PC-3 (cell line): ENCODE data around the gene PABPN1L. TPM values are rescaled to one million over a fixed set of nuclear protein-coding genes. Genes with fewer than 3 reads are reported as not detected.

Experiments
- ATAC-seq: fragments of 200-7000 bp; cut with Tn5 transposase; 2 replicates; pipeline ENCODE4 v1.9.1; 2020; ENCODE audit warnings: mild to moderate bottlenecking, moderate library complexity
- BruUV-seq: library from RNA; stranded (reverse); fragments of 400-500 nt; replicated peaks from 2 replicates; lab custom pipeline; 2021; lab: Mats Ljungman, UMichigan
- CTCF ChIA-PET: fragments of 300-600 bp; sonication (Branson Sonifier 250); formaldehyde crosslinking; loops from one replicate; lab custom pipeline; 2022; ENCODE audit warnings: antibody characterized with exemption; lab: Charles Lee
- POLR2A ChIA-PET: fragments of 300-600 bp; sonication (Branson Sonifier 250); formaldehyde crosslinking; loops from one replicate; lab custom pipeline; 2022; ENCODE audit warnings: antibody characterized with exemption; ENCODE audit not compliant: unreplicated experiment; lab: Charles Lee
- DNase-seq: peaks from one replicate; pipeline ENCODE4 v3.0.0-alpha.2; 2015
- H2AFZ ChIP-seq: fragments of 300-600 bp; sonication (generic); 2 replicates; pipeline ENCODE4 v1.6.0; 2016; ENCODE audit warnings: antibody characterized with exemption, low read length
- H3F3A ChIP-seq: fragments of 300-600 bp; sonication (generic); one replicate; pipeline ENCODE4 v1.6.0; 2017; ENCODE audit warnings: antibody characterized with exemption, low read length, control low read depth, mild to moderate bottlenecking; ENCODE audit not compliant: unreplicated experiment
- H3K27ac ChIP-seq: fragments of 300-600 bp; sonication (generic); 2 replicates; pipeline ENCODE4 v1.5.1; 2016; ENCODE audit warnings: mild to moderate bottlenecking, low read length
- H3K27me3 ChIP-seq: fragments of 300-600 bp; sonication (generic); 2 replicates; pipeline ENCODE4 v1.6.1; 2016; ENCODE audit warnings: low read length, mixed read lengths
- H3K36me3 ChIP-seq: fragments of 300-600 bp; sonication (generic); 2 replicates; pipeline ENCODE4 v1.6.1; 2016; ENCODE audit warnings: low read depth, mixed run types, low read length, mixed read lengths
- H3K4me1 ChIP-seq: fragments of 300-600 bp; sonication (generic); 2 replicates; pipeline ENCODE4 v1.5.1; 2016; ENCODE audit warnings: low read length; ENCODE audit not compliant: insufficient read depth
- H3K4me2 ChIP-seq: fragments of 300-600 bp; sonication (generic); 2 replicates; pipeline ENCODE4 v1.6.0; 2016; ENCODE audit warnings: low read length
- H3K4me3 ChIP-seq: fragments of 300-600 bp; sonication (generic); 2 replicates; pipeline ENCODE4 v1.5.1; 2016; ENCODE audit warnings: mild to moderate bottlenecking, low read length, mixed read lengths
- H3K79me2 ChIP-seq: fragments of 300-600 bp; sonication (generic); 2 replicates; pipeline ENCODE4 v1.6.1; 2017; ENCODE audit warnings: low read length, mixed read lengths
- H3K9ac ChIP-seq: fragments of 300-600 bp; sonication (generic); 2 replicates; pipeline ENCODE4 v1.6.0; 2016; ENCODE audit warnings: mild to moderate bottlenecking, low read length
- H3K9me2 ChIP-seq: fragments of 300-600 bp; sonication (generic); replicated peaks from 2 replicates; pipeline ENCODE4 v1.6.1; 2016; ENCODE audit warnings: mixed run types, low read length, mixed read lengths
- H3K9me3 ChIP-seq: fragments of 300-600 bp; sonication (generic); 2 replicates; pipeline ENCODE4 v1.6.1; 2016; ENCODE audit warnings: low read length, mixed read lengths
- H4K20me1 ChIP-seq: fragments of 300-600 bp; sonication (generic); 2 replicates; pipeline ENCODE4 v1.6.1; 2016; ENCODE audit warnings: low read length, mixed read lengths
- CTCF ChIP-seq: fragments of 300-600 bp; sonication (generic); conservative IDR thresholded peaks from 2 replicates; pipeline ENCODE4 v1.5.1; 2017; ENCODE audit warnings: antibody characterized with exemption, low read depth, mild to moderate bottlenecking, low read length
- EZH2 ChIP-seq: fragments of 300-600 bp; sonication (generic); IDR thresholded peaks from one replicate; pipeline ENCODE4 v1.6.1; 2017; ENCODE audit warnings: antibody characterized with exemption, mild to moderate bottlenecking, low read length; ENCODE audit not compliant: unreplicated experiment
- EZH2phosphoT487 ChIP-seq: fragments of 300-600 bp; sonication (generic); IDR thresholded peaks from 2 replicates; pipeline ENCODE4 v1.6.1; 2018; ENCODE audit warnings: mild to moderate bottlenecking, antibody characterized with exemption, low read length, borderline replicate concordance
- intact Hi-C: fragments of 100-400 bp; cut with micrococcal nuclease; formaldehyde crosslinking; loops from 2 replicates; pipeline ENCODE4 v1.9.0; 2023
- total RNA-seq: library from RNA; depleted of rRNA; stranded (reverse); fragments of >200 nt; gene quantifications from 2 replicates; pipeline ENCODE4 v1.2.3, GENCODE V29; 2014

Gene PABPN1L
- total RNA-seq, 1 experiment from 2014 or later, result not detected

- DNase-seq (no peak), ATAC-seq (no peak)
- intact Hi-C loops, result no loop called here
- peak overlapping the region; percentile 87 for H3K4me2 ChIP-seq
- peaks cover 25% of the 10 kb centered on the region for H3K79me2 ChIP-seq
- no peaks in the 10 kb centered on the region for H4K20me1 ChIP-seq
- H3K4me3 ChIP-seq, result peak overlapping the region; percentile 69
- no peaks in the 10 kb centered on the region for H3K27me3 ChIP-seq
- H3K9me3 ChIP-seq, result no peaks in the 10 kb centered on the region
- H3K9ac ChIP-seq, result peak overlapping the region; percentile 33; the same call in 1 of the 2 replicates
- H3K9me2 ChIP-seq, result no peaks in the 10 kb centered on the region
- ChIA-PET POLR2A (no interaction called here), CTCF (no interaction called here)
- no peak overlapping the region for H2AFZ ChIP-seq
- H3K27ac ChIP-seq, result no peak overlapping the region
- no peaks in the 10 kb centered on the region for H3F3A ChIP-seq
- 0 out of 2 replicates have a peak, but pooled peaks cover 6% of the 10 kb centered on the region for H3K4me1 ChIP-seq
- TF ChIP-seq EZH2phosphoT487 (no peak), EZH2 (no peak), CTCF (no peak)
- no peaks in the 10 kb centered on the region for H3K36me3 ChIP-seq
- no TSS peak for BruUV-seq
These were observed 10.7 kb downstream of the PABPN1L start for GRCh38 chr16:88855736-88856121.

- ChIA-PET POLR2A (no interaction called here), CTCF (no interaction called here)
- H3K79me2 ChIP-seq, result peaks cover 25% of the 10 kb centered on the region
- 0 out of 2 replicates have a peak, but pooled peaks cover 6% of the 10 kb centered on the region for H3K4me1 ChIP-seq
- H3K9me3 ChIP-seq, result no peaks in the 10 kb centered on the region
- BruUV-seq, result TSS peak; percentile 21
- no peak overlapping the region for H3K9ac ChIP-seq
- TF ChIP-seq CTCF (no peak), EZH2phosphoT487 (no peak), EZH2 (no peak)
- H4K20me1 ChIP-seq, result no peaks in the 10 kb centered on the region
- intact Hi-C loops, result no loop called here
- ATAC-seq, result no peak
- no peaks in the 10 kb centered on the region for H3K27me3 ChIP-seq
- DNase-seq, result no peak
- H3K4me3 ChIP-seq, result no peak overlapping the region
- H3K4me2 ChIP-seq, result no peak overlapping the region; the same call in 1 of the 2 replicates
- no peaks in the 10 kb centered on the region for H3K9me2 ChIP-seq
- H3K36me3 ChIP-seq, result no peaks in the 10 kb centered on the region
- no peaks in the 10 kb centered on the region for H3F3A ChIP-seq
- no peak overlapping the region for H3K27ac ChIP-seq
- no peak overlapping the region for H2AFZ ChIP-seq
These were observed 11.3 kb downstream of the PABPN1L start for GRCh38 chr16:88855176-88855575.

- ChIA-PET POLR2A (no interaction called here), CTCF (no interaction called here)
- intact Hi-C loops, result no loop called here
- Histone ChIP-seq H3K9me3 (no peaks in the 10 kb centered on the region), H3F3A (no peaks in the 10 kb centered on the region), H3K27me3 (no peaks in the 10 kb centered on the region), H3K4me3 (no peak overlapping the region), H4K20me1 (no peaks in the 10 kb centered on the region), H3K36me3 (no peaks in the 10 kb centered on the region), H3K4me1 (0 out of 2 replicates have a peak, but pooled peaks cover 6% of the 10 kb centered on the region), H3K9me2 (no peaks in the 10 kb centered on the region), H3K4me2 (no peak overlapping the region), H3K9ac (no peak overlapping the region), H3K79me2 (peaks cover 25% of the 10 kb centered on the region), H2AFZ (no peak overlapping the region), H3K27ac (no peak overlapping the region)
- DNase-seq (no peak), ATAC-seq (no peak)
- TF ChIP-seq CTCF, result no peak
- no peak for TF ChIP-seq EZH2phosphoT487
- no peak for TF ChIP-seq EZH2
- no TSS peak for BruUV-seq
These were observed 12.0 kb downstream of the PABPN1L start for GRCh38 chr16:88854306-88855111.
